Adipose tissue (tissue), 3 donors: ENCODE results near the gene LORICRIN. TPM values are rescaled to one million over a fixed set of nuclear protein-coding genes. Genes with fewer than 3 reads are reported as not detected.
"Not testable (repeated sequence)": the region's sequence is repeated elsewhere in the genome, so short reads cannot be mapped to it uniquely, and the experiment has no call there.

ENCODE experiments used
- H3K27ac ChIP-seq: one replicate; pipeline ENCODE4 v1.5.1; 2013; ENCODE audit warnings: low read depth, low read length
- WGBS, 3 donors: extraction: QIAGEN DNeasy Blood & Tissue Kit; methylation state at CpG; one replicate each; pipeline ENCODE4 v1.1.7; 2013; 5-methylcytosine and 5-hydroxymethylcytosine counted together
- polyA plus RNA-seq, 3 donors: library from polyadenylated mRNA; stranded (reverse); fragments of 200-250 nt; gene quantifications; one replicate each; pipeline ENCODE4 v1.2.3, GENCODE V29; 2013
- donor health status: healthy with polysubstance abuse.
- donor health status: Bipolar disorder and iron deficiency.
- donor health status: healthy.

Gene LORICRIN
- not detected for polyA plus RNA-seq

GRCh38 chr1:153259387-153259786 lies at the start of gene LORICRIN:
LORICRIN (plus strand) TSS chr1:153259687; CDS start chr1:153260950, 1,263 bp downstream.
- H3K27ac ChIP-seq: no peak within 1 kb of the TSS
- WGBS, 3 donors: 75 to 94% (median 94%) methylated on average over 3 of the region's 3 CpGs

GRCh38 chr1:153210206-153210605 lies 49.3 kb upstream of the LORICRIN start:
- WGBS, 3 donors: 40 to 73% (median 66%) methylated on average over 7 of the region's 7 CpGs
- no peak overlapping the region for H3K27ac ChIP-seq

- 39 to 44% (median 40%) methylated on average over 5 of the region's 5 CpGs for WGBS, 3 donors
- H3K27ac ChIP-seq: no peak overlapping the region
Measured at GRCh38 chr1:153212201-153212600, 47.3 kb upstream of the LORICRIN start.

- H3K27ac ChIP-seq: no peak overlapping the region
- 89 to 97% (median 95%) methylated on average over 4 of the region's 4 CpGs for WGBS, 3 donors
Measured at GRCh38 chr1:153213519-153213918, 46.0 kb upstream of the LORICRIN start.

- H3K27ac ChIP-seq: no peak within 1 kb of the TSS
- WGBS, 3 donors: 75 to 90% (median 78%) methylated on average over 3 of the region's 3 CpGs
Measured at GRCh38 chr1:153217212-153217611, 42.3 kb upstream of the LORICRIN start, which contains the start of gene PRR9. PRR9 (plus strand) TSS chr1:153217584; CDS start chr1:153218145, 561 bp downstream.

- 39 to 74% (median 51%) methylated on average over 2 of the region's 2 CpGs for WGBS, 3 donors
- H3K27ac ChIP-seq: no peak overlapping the region
Measured at GRCh38 chr1:153217744-153218416, 41.6 kb upstream of the LORICRIN start.

- 35 to 46% (median 39%) methylated on average over 6 of the region's 6 CpGs for WGBS, 3 donors
- H3K27ac ChIP-seq: no peak overlapping the region
Measured at GRCh38 chr1:153220606-153221303, 38.7 kb upstream of the LORICRIN start.

GRCh38 chr1:153223040-153223891 lies 36.2 kb upstream of the LORICRIN start:
- WGBS, 3 donors: 45 to 50% (median 49%) methylated on average over 16 of the region's 16 CpGs
- not testable (repeated sequence) for H3K27ac ChIP-seq

GRCh38 chr1:153227810-153228209 lies 31.7 kb upstream of the LORICRIN start:
- 53 to 75% (median 71%) methylated on average over 2 of the region's 2 CpGs for WGBS, 3 donors
- no peak overlapping the region for H3K27ac ChIP-seq

- WGBS, 3 donors: 78 to 90% (median 89%) methylated on average over 1 of the region's 1 CpG
- no peak overlapping the region for H3K27ac ChIP-seq
Measured at GRCh38 chr1:153228491-153228890, 31.0 kb upstream of the LORICRIN start.

- WGBS, 3 donors: 39 to 62% (median 59%) methylated on average over 12 of the region's 12 CpGs
- not testable (repeated sequence) for H3K27ac ChIP-seq
Measured at GRCh38 chr1:153229076-153229829, 30.2 kb upstream of the LORICRIN start.

- H3K27ac ChIP-seq: no peak overlapping the region
- WGBS, 3 donors: 67 to 81% (median 79%) methylated on average over 4 of the region's 4 CpGs
Measured at GRCh38 chr1:153231363-153231762, 28.1 kb upstream of the LORICRIN start.

GRCh38 chr1:153231785-153232184 lies 27.7 kb upstream of the LORICRIN start:
- H3K27ac ChIP-seq: no peak overlapping the region
- 34 to 70% (median 44%) methylated on average over 2 of the region's 2 CpGs for WGBS, 3 donors

GRCh38 chr1:153232553-153232952 lies 26.9 kb upstream of the LORICRIN start:
- no peak overlapping the region for H3K27ac ChIP-seq
- 45 to 50% (median 46%) methylated on average over 3 of the region's 3 CpGs for WGBS, 3 donors

GRCh38 chr1:153233448-153233847 lies 26.0 kb upstream of the LORICRIN start:
- WGBS, 3 donors: 74 to 86% (median 85%) methylated on average over 1 of the region's 1 CpG
- no peak overlapping the region for H3K27ac ChIP-seq

GRCh38 chr1:153238527-153238926 lies 21.0 kb upstream of the LORICRIN start:
- no peak overlapping the region for H3K27ac ChIP-seq
- WGBS, 3 donors: 57 to 80% (median 79%) methylated on average over 2 of the region's 2 CpGs

GRCh38 chr1:153242160-153242559 lies 17.3 kb upstream of the LORICRIN start:
- no peak overlapping the region for H3K27ac ChIP-seq
- WGBS, 3 donors: 54 to 94% (median 84%) methylated on average over 1 of the region's 1 CpG

- WGBS, 3 donors: 75 to 93% (median 87%) methylated on average over 4 of the region's 4 CpGs
- H3K27ac ChIP-seq: no peak overlapping the region
Measured at GRCh38 chr1:153245466-153245865, 14.0 kb upstream of the LORICRIN start.
